Tibial nerve (tissue), 4 donors: ENCODE data around the gene NACA2. TPM values are rescaled to one million over a fixed set of nuclear protein-coding genes. Genes with fewer than 3 reads are reported as not detected.
"Not testable (repeated sequence)": the region's sequence is repeated elsewhere in the genome, so short reads cannot be mapped to it uniquely, and the experiment has no call there.

ENCODE experiments used
- DNase-seq, 2 donors: peaks; one replicate each; pipeline ENCODE4 v3.0.0-alpha.2; 2019; ENCODE audit warnings: low spot score in 2 of 2
- H3K27ac ChIP-seq, 4 donors: fragments of 200-600 bp; sonication (generic) in 3 of 4; one replicate each; pipeline ENCODE4 v1.5.1; 2017 to 2019; ENCODE audit warnings: mild to moderate bottlenecking in 1 of 4
- H3K27me3 ChIP-seq, 2 donors: fragments of 200-600 bp; sonication (generic) in 1 of 2; one replicate each; pipeline versions ENCODE4 v1.5.1 to v1.6.0; 2017 to 2019
- H3K36me3 ChIP-seq, 3 donors: fragments of 200-600 bp; sonication (generic); one replicate each; pipeline ENCODE4 v1.5.1; 2018 to 2019
- H3K4me1 ChIP-seq, 4 donors: fragments of 200-600 bp; sonication (generic) in 3 of 4; one replicate each; pipeline ENCODE4 v1.5.1; 2017 to 2019
- H3K4me3 ChIP-seq, 4 donors: fragments of 200-600 bp; sonication (generic) in 3 of 4; one replicate each; pipeline ENCODE4 v1.5.1; 2017 to 2019; ENCODE audit warnings: mild to moderate bottlenecking in 1 of 4, moderate library complexity in 1 of 4
- H3K9me3 ChIP-seq, 4 donors: fragments of 200-600 bp; sonication (generic) in 3 of 4; one replicate each; pipeline ENCODE4 v1.5.1; 2017 to 2019
- CTCF ChIP-seq, 5 experiments: fragments of 200-600 bp in 3 of 5; fragments of 450-650 bp in 2 of 5; sonication (generic) in 3 of 5; IDR thresholded peaks; one replicate each; pipeline ENCODE4 v1.5.1; 2016 to 2019; ENCODE audit warnings: antibody characterized with exemption in 5 of 5, mild to moderate bottlenecking in 3 of 5, moderate library complexity in 2 of 5
- EP300 ChIP-seq, 2 donors: sonication (generic); formaldehyde crosslinking; IDR thresholded peaks; one replicate each; pipeline ENCODE4 v1.6.1; 2017; ENCODE audit warnings: antibody characterized with exemption in 2 of 2, mild to moderate bottlenecking in 1 of 2
- POLR2A ChIP-seq, 2 donors: fragments of 450-650 bp; IDR thresholded peaks; one replicate each; pipeline ENCODE4 v1.6.1; 2017; ENCODE audit warnings: antibody characterized with exemption in 2 of 2, mild to moderate bottlenecking in 2 of 2, moderate library complexity in 2 of 2
- WGBS, 2 donors: methylation state at CpG; one replicate each; pipeline ENCODE4 v1.1.5; 2018; 5-methylcytosine and 5-hydroxymethylcytosine counted together
- total RNA-seq, 4 donors: library from RNA; depleted of rRNA; stranded (reverse); fragments of >200 nt; gene quantifications; one replicate each; pipeline ENCODE4 v1.1.0, GENCODE V29; 2016

NACA2 gene
- total RNA-seq, 4 donors from 2014 or later: not detected

DNA sequence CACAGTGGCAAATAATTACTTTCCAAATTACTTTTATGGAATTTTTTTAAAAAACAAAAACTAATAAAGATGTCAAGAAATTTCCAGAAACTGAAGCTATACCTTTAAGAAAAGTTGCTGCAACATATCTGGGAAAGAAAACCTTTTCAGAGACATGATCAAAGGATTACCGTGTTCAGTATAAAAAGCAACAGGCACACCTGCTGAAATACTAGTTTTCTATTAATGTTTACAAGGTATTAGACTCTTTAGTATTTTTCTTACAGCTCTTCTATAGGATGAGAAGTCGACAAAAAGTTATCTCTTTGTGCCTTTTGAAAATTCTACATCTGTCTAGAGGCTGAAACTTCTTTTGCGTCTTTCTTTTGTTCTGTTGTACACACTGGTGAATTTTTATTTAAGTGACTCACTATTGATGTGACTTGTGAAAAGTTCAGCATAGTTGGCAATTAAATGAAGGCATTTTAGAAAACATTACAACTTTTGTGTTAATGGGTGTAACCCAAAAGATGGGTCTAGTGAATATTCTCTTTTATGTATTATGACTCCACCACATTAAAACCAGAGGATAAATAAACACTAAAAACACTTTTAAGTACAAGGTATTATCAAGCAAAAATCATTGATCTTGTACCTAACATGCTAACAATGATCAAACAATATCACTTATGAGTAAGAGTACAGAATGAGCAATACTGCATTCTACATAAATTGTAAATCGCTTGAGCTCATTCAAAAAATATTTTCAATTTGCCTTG is 23.8 kb downstream of the NACA2 start:
- DNase-seq: no peak

GRCh38 chr17:61566448-61566847 is 24.6 kb downstream of the NACA2 start:
- H3K27me3 ChIP-seq, H3K4me1 ChIP-seq, H3K36me3 ChIP-seq, DNase-seq, H3K27ac ChIP-seq, H3K4me3 ChIP-seq: not testable (repeated sequence)
- H3K9me3 ChIP-seq: peaks cover 0 to 12% (median 0%) of the 10 kb centered on the region in 4 donors
- WGBS, 2 donors: 87 to 93% methylated on average over 5 of the region's 5 CpGs

More for the DNA sequence above, 23.8 kb downstream of the NACA2 start:
- WGBS, 2 donors: 57% methylated on average over 4 of the region's 4 CpGs
- H3K9me3 ChIP-seq: peaks cover 0 to 12% (median 0%) of the 10 kb centered on the region in 4 donors
- H3K4me3 ChIP-seq: no peak overlapping the region
- TF ChIP-seq CTCF (IDR thresholded peaks at IDR 0.05) (no peak), EP300 (IDR thresholded peaks at IDR 0.05) (no peak), POLR2A (IDR thresholded peaks at IDR 0.05) (no peak)
- H3K4me1 ChIP-seq: no peaks in the 10 kb centered on the region
- H3K27me3 ChIP-seq: peaks cover 0 to 6% of the 10 kb centered on the region in 2 donors
- no peak overlapping the region for H3K27ac ChIP-seq
- no peaks in the 10 kb centered on the region for H3K36me3 ChIP-seq

- not testable (repeated sequence) for DNase-seq, H3K36me3 ChIP-seq, H3K9me3 ChIP-seq, H3K27me3 ChIP-seq, H3K4me3 ChIP-seq, H3K4me1 ChIP-seq, H3K27ac ChIP-seq
These were observed 25.2 kb downstream of the NACA2 start for GRCh38 chr17:61565850-61566249.

GRCh38 chr17:61565213-61565612 is 25.8 kb downstream of the NACA2 start:
- H3K4me3 ChIP-seq: no peak overlapping the region
- H3K9me3 ChIP-seq: peaks cover 0 to 4% (median 0%) of the 10 kb centered on the region in 4 donors
- WGBS, 2 donors: 62 to 69% methylated on average over 4 of the region's 4 CpGs
- no peak overlapping the region for H3K27ac ChIP-seq
- peaks cover 0 to 6% of the 10 kb centered on the region in 2 donors for H3K27me3 ChIP-seq
- DNase-seq: no peak
- H3K36me3 ChIP-seq: no peaks in the 10 kb centered on the region
- H3K4me1 ChIP-seq: no peaks in the 10 kb centered on the region
- TF ChIP-seq EP300 (IDR thresholded peaks at IDR 0.05) (no peak), POLR2A (IDR thresholded peaks at IDR 0.05) (no peak), CTCF (IDR thresholded peaks at IDR 0.05) (no peak)

- H3K27me3 ChIP-seq: peaks cover 0 to 6% of the 10 kb centered on the region in 2 donors
- no peak for TF ChIP-seq CTCF (IDR thresholded peaks at IDR 0.05)
- TF ChIP-seq POLR2A (IDR thresholded peaks at IDR 0.05): no peak
- H3K4me1 ChIP-seq: no peaks in the 10 kb centered on the region
- no peak overlapping the region for H3K27ac ChIP-seq
- no peak overlapping the region for H3K4me3 ChIP-seq
- DNase-seq: no peak
- H3K36me3 ChIP-seq: no peaks in the 10 kb centered on the region
- H3K9me3 ChIP-seq: no peaks in the 10 kb centered on the region
- WGBS, 2 donors: 72 to 73% methylated on average over 4 of the region's 4 CpGs
These were observed 28.7 kb downstream of the NACA2 start for GRCh38 chr17:61562287-61562686.

- Histone ChIP-seq H3K27ac (no peak overlapping the region), H3K9me3 (no peaks in the 10 kb centered on the region), H3K27me3 (peaks cover 0 to 6% of the 10 kb centered on the region in 2 donors), H3K4me3 (no peak overlapping the region), H3K36me3 (no peaks in the 10 kb centered on the region), H3K4me1 (no peaks in the 10 kb centered on the region)
- TF ChIP-seq EP300 (IDR thresholded peaks at IDR 0.05) (no peak), CTCF (IDR thresholded peaks at IDR 0.05) (no peak), POLR2A (IDR thresholded peaks at IDR 0.05) (no peak)
- no peak for DNase-seq
- 61 to 66% methylated on average over 2 of the region's 2 CpGs for WGBS, 2 donors
These were observed 29.7 kb downstream of the NACA2 start for GRCh38 chr17:61561354-61561753.
